ENCODE results near the gene CARD11.

The CARD11 gene

DNA sequence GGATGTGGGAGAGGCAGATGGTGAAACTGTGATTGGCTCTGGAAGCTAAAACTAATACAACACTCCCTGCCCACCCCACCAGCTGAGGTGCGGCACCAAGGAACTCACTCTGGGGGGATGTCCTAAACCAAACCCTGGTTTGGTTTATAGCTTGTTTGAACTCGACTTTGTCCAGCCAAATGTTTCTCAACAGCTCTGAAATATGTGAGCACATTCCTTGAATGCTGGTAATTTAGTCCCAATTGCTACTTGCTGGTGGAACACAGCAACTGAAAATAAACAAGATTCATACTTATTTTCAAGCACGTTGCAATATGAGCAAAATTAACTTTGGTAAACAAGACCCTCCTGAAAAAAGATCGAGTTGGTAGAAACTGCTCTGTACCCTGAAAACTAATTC lies 39.7 kb upstream of the CARD11 start:
- Histone ChIP-seq H3K27ac (no peak overlapping the region), H3K27me3 (replicated peaks) (no peaks in the 10 kb centered on the region), H3K36me3 (replicated peaks) (no peaks in the 10 kb centered on the region), H3K4me3 (ENCODE audit: low read depth, low read length) (no peak overlapping the region)
- DNase-seq: no peak
- no peak for TF ChIP-seq CTCF (IDR thresholded peaks at IDR 0.05; ENCODE audit: low read depth, low read length, missing control alignments)
- in situ Hi-C loops (cut with HindIII; ENCODE audit: low pct_ligation_motif_present, low sequenced_read_pairs): no loop called here

DNA sequence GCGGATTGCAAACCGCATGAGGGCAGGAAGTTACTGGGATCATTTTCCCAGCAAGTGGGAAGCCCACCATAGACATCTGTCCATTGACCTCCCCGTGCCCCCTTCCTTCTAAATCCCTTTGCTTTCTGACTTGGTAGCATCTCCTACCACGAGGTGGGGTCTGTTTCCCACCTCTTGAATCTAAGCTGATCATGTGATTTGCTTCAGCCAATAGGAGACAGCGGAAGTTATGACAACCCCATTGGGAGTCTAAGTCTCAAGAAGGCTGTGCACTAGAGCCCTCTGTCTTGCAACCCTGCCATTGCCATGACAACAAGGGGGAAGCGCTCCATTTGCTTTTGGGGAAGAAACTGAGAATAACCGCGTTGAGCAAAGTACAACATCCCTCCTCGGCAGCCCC lies 39.2 kb upstream of the CARD11 start:
- DNase-seq: no peak
- no peak for TF ChIP-seq CTCF (IDR thresholded peaks at IDR 0.05; ENCODE audit: low read depth, low read length, missing control alignments)

GRCh38 chr7:3082386-3082785 lies 38.7 kb upstream of the CARD11 start:
- Histone ChIP-seq H3K27ac (no peak overlapping the region), H3K36me3 (replicated peaks) (no peaks in the 10 kb centered on the region), H3K27me3 (replicated peaks) (no peaks in the 10 kb centered on the region), H3K4me3 (ENCODE audit: low read depth, low read length) (no peak overlapping the region)
- DNase-seq: no peak
- no peak for TF ChIP-seq CTCF (IDR thresholded peaks at IDR 0.05; ENCODE audit: low read depth, low read length, missing control alignments)
- in situ Hi-C loops (cut with HindIII; ENCODE audit: low pct_ligation_motif_present, low sequenced_read_pairs): no loop called here

More for the DNA sequence above, 39.2 kb upstream of the CARD11 start:
- H3K27me3 ChIP-seq (replicated peaks): no peaks in the 10 kb centered on the region
- in situ Hi-C loops (cut with HindIII; ENCODE audit: low pct_ligation_motif_present, low sequenced_read_pairs): no loop called here
- H3K4me3 ChIP-seq (ENCODE audit: low read depth, low read length): no peak overlapping the region
- no peak overlapping the region for H3K27ac ChIP-seq
- no peaks in the 10 kb centered on the region for H3K36me3 ChIP-seq (replicated peaks)

DNA sequence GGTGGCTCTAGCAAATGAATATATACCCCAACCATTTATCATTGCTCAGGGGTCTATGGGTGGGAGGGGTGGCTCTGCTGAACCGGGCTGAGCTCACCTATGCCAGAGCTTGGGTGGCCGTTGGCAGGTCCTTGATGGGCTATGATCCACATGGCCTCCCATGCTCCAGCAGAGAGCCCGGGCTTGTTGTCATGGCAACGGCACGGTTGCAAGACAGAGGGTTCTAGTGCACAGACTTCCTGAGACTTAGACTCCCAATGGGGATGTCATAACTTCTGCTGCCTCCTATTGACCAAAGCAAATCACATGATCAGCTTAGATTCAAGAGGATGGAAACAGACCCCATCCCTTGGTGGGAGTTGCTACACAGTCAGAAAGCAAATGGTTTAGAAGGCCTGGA lies 36.4 kb upstream of the CARD11 start:
- H3K27ac ChIP-seq: no peak overlapping the region
- no peaks in the 10 kb centered on the region for H3K36me3 ChIP-seq (replicated peaks)
- H3K27me3 ChIP-seq (replicated peaks): no peaks in the 10 kb centered on the region
- no peak overlapping the region for H3K4me3 ChIP-seq (ENCODE audit: low read depth, low read length)
- in situ Hi-C loops (cut with HindIII; ENCODE audit: low pct_ligation_motif_present, low sequenced_read_pairs): no loop called here
- TF ChIP-seq CTCF (IDR thresholded peaks at IDR 0.05; ENCODE audit: low read depth, low read length, missing control alignments): no peak
- no peak for DNase-seq

- H3K27me3 ChIP-seq (replicated peaks): no peaks in the 10 kb centered on the region
- H3K4me3 ChIP-seq (ENCODE audit: low read depth, low read length): no peak overlapping the region
- H3K36me3 ChIP-seq (replicated peaks): no peaks in the 10 kb centered on the region
- H3K27ac ChIP-seq: no peak overlapping the region
- in situ Hi-C loops (cut with HindIII; ENCODE audit: low pct_ligation_motif_present, low sequenced_read_pairs): no loop called here
- DNase-seq: no peak
- no peak for TF ChIP-seq CTCF (IDR thresholded peaks at IDR 0.05; ENCODE audit: low read depth, low read length, missing control alignments)
Observed at GRCh38 chr7:3078514-3078913, 34.8 kb upstream of the CARD11 start.

- no peak for TF ChIP-seq CTCF (IDR thresholded peaks at IDR 0.05; ENCODE audit: low read depth, low read length, missing control alignments)
- DNase-seq: no peak
- Histone ChIP-seq H3K4me3 (ENCODE audit: low read depth, low read length) (no peak overlapping the region), H3K36me3 (replicated peaks) (no peaks in the 10 kb centered on the region), H3K27ac (no peak overlapping the region), H3K27me3 (replicated peaks) (no peaks in the 10 kb centered on the region)
- in situ Hi-C loops (cut with HindIII; ENCODE audit: low pct_ligation_motif_present, low sequenced_read_pairs): no loop called here
Observed at GRCh38 chr7:3076700-3077099, 33.0 kb upstream of the CARD11 start.

Measured in brain microvascular endothelial cell (primary cell).